ENCODE data around the gene SH3GL3. TPM values are rescaled to one million over a fixed set of nuclear protein-coding genes. Genes with fewer than 3 reads are reported as not detected.

SH3GL3 gene
- total RNA-seq, 1 donor from 2014 or later, result not detected

DNA sequence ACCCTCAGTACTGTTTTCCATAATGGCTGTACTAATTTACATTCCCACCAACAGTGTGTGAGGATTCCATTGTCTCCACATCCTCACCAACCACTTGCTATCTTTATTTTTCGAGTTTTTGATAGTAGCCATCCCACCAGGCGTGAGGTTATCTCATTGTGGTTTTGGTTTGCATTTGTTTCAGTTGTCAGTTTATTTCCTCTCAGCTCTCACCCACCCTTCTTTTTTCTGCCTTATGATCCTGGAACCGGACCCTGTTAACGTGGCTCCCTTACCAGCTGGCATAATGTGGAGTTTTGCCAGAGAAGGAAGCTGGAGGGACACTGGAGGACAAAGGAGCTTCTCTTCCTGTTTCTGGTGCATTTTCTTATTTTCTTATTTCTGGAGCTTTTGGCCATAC is 25.1 kb upstream of the SH3GL3 start:
- Histone ChIP-seq H3K4me3 (no peak overlapping the region), H3K36me3 (no peaks in the 10 kb centered on the region), H3K27me3 (no peaks in the 10 kb centered on the region), H3K27ac (no peak overlapping the region), H3K9me3 (no peaks in the 10 kb centered on the region), H3K4me1 (no peaks in the 10 kb centered on the region)
- TF ChIP-seq, protein P1, sequence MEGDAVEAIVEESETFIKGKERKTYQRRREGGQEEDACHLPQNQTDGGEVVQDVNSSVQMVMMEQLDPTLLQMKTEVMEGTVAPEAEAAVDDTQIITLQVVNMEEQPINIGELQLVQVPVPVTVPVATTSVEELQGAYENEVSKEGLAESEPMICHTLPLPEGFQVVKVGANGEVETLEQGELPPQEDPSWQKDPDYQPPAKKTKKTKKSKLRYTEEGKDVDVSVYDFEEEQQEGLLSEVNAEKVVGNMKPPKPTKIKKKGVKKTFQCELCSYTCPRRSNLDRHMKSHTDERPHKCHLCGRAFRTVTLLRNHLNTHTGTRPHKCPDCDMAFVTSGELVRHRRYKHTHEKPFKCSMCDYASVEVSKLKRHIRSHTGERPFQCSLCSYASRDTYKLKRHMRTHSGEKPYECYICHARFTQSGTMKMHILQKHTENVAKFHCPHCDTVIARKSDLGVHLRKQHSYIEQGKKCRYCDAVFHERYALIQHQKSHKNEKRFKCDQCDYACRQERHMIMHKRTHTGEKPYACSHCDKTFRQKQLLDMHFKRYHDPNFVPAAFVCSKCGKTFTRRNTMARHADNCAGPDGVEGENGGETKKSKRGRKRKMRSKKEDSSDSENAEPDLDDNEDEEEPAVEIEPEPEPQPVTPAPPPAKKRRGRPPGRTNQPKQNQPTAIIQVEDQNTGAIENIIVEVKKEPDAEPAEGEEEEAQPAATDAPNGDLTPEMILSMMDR (IDR thresholded peaks at IDR 0.05), result no peak
- DNase-seq (ENCODE audit: low spot score in 2 of 2), result no peak
- intact Hi-C loops (cut with DNase I), result no loop called here

DNA sequence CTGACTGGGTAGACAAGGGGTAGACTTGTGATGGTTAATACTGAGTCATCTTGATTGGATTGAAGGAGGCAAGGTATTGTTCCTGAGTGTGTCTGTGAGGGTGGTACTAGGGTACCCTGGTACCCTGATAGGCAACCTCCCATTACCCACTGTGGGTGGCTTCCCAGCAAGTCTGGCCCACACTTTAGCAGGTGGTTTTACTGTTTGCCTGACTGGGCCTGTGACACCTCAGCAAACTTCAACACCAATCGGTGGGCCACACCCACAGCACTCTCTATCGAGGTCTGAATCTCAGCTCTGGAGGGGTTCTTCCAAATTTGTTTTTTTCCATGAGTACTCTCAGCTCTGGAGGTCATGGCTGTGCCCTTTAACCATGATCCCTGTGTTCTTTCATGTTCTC is 24.6 kb upstream of the SH3GL3 start:
- Histone ChIP-seq H3K36me3 (no peaks in the 10 kb centered on the region), H3K27me3 (no peaks in the 10 kb centered on the region), H3K4me3 (no peak overlapping the region), H3K9me3 (no peaks in the 10 kb centered on the region), H3K4me1 (no peaks in the 10 kb centered on the region), H3K27ac (no peak overlapping the region)
- no peak for DNase-seq (ENCODE audit: low spot score in 2 of 2)
- intact Hi-C loops (cut with DNase I), result no loop called here
- TF ChIP-seq, protein P1 (IDR thresholded peaks at IDR 0.05), result no peak

DNA sequence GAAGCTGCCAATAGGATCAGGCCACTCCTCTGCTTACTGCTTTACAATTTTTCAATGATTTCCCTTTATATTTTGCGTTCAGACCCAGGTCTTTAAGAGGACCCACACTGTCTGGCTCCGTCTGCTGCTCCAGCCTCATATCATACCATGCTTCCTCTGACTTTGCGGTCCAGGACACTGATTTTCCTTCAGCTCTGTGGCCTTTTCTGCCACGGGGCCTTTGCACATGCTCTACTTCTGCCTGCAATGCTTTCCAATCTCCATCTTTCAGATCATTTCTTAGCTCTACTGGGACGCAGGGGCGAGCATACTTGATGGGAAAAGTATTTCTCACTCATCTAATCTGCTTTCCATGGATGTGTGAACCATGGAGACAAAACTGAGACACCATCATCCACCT is 23.0 kb upstream of the SH3GL3 start:
- DNase-seq (ENCODE audit: low spot score in 2 of 2), result no peak
- Histone ChIP-seq H3K27ac (no peak overlapping the region), H3K4me1 (no peaks in the 10 kb centered on the region), H3K4me3 (no peak overlapping the region), H3K9me3 (no peaks in the 10 kb centered on the region), H3K36me3 (no peaks in the 10 kb centered on the region), H3K27me3 (no peaks in the 10 kb centered on the region)
- TF ChIP-seq, protein P1 (IDR thresholded peaks at IDR 0.05), result no peak
- intact Hi-C loops (cut with DNase I), result no loop called here

DNA sequence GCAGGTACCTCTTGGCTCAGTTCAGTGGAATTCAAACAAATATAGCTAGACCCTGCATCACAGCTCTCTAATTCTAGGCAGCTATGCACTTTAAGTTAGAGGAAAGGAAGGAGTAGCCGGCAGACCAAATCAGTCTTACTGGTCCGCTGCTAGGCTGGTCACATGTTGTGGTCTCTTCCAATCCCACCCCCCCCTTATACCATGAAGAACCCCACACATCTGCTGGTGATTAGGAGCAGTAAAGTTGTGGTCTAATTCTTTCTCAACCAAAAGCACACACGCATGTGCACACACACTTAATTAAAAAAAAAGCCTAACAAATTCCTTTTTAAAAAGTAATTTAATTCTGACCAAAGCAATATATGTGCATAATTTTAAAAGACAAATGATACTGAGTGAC is 16.7 kb upstream of the SH3GL3 start:
- Histone ChIP-seq H3K4me1 (no peaks in the 10 kb centered on the region), H3K36me3 (no peaks in the 10 kb centered on the region), H3K4me3 (no peak overlapping the region), H3K27ac (no peak overlapping the region), H3K27me3 (no peaks in the 10 kb centered on the region), H3K9me3 (no peaks in the 10 kb centered on the region)
- DNase-seq (ENCODE audit: low spot score in 2 of 2), result no peak
- intact Hi-C loops (cut with DNase I), result no loop called here
- TF ChIP-seq, protein P1 (IDR thresholded peaks at IDR 0.05), result no peak

DNA sequence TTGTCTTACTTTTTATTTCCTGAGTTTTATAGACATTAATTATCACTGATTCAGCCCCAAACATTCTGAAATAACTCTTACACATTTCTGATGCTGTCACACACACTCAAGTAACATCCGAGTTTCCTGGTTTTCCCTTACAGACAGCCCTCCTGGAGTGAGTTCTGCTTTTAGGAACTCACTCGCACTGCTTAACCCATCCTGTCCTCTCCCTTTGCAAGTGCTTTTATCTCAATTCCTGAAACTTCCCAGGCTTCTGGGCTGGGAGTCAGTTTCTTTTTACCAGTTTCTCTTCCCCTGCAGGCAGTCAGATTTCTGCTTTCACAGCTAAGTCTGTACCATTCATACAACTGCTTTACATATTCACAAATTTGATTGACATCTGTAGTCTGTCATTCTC is 15.6 kb upstream of the SH3GL3 start:
- intact Hi-C loops (cut with DNase I), result no loop called here
- DNase-seq (ENCODE audit: low spot score in 2 of 2), result no peak
- H3K4me3 ChIP-seq, result no peak overlapping the region
- no peak overlapping the region for H3K27ac ChIP-seq
- no peaks in the 10 kb centered on the region for H3K4me1 ChIP-seq
- H3K36me3 ChIP-seq, result no peaks in the 10 kb centered on the region
- TF ChIP-seq, protein P1 (IDR thresholded peaks at IDR 0.05), result no peak
- no peaks in the 10 kb centered on the region for H3K9me3 ChIP-seq
- no peaks in the 10 kb centered on the region for H3K27me3 ChIP-seq

DNA sequence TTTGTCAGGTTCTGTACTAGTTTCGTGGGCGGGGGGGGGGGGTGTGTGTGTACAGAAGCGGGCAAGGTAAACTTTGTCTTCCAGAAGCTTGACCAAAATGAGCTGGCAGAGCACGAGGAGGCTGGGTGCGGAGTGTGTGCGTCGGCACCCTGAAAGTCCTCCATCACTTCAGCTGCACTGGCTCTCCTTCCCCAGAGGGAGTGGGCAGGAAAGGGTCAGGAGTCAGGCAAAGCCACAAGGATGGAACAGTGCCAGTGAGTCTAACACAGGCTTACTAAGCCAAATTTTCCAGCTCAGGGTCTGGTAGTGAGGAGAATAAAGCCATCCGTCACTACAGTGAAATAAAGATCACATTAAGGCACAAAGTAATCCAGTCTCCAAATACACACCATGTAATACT is 11.9 kb upstream of the SH3GL3 start:
- Histone ChIP-seq H3K36me3 (no peaks in the 10 kb centered on the region), H3K27me3 (no peaks in the 10 kb centered on the region), H3K4me1 (no peaks in the 10 kb centered on the region), H3K9me3 (no peaks in the 10 kb centered on the region), H3K27ac (no peak overlapping the region), H3K4me3 (no peak overlapping the region)
- TF ChIP-seq, protein P1 (IDR thresholded peaks at IDR 0.05), result no peak
- DNase-seq (ENCODE audit: low spot score in 2 of 2), result no peak
- intact Hi-C loops (cut with DNase I), result no loop called here

Measured in ascending aorta (tissue), 2 donors.